NCI-H1436 treated with DMSO at 0.1 percent for 48 hours (cell line): ENCODE results near the gene CIBAR2.

Source experiments
- DNase-seq: peaks from one replicate; lab custom pipeline; 2025; lab: John Stamatoyannopoulos, UW

Gene CIBAR2

GRCh38 chr16:85083051-85083639, 29.1 kb downstream of the CIBAR2 start:
- DNase-seq, result no peak

GRCh38 chr16:85082173-85083050, 29.9 kb downstream of the CIBAR2 start:
- no peak for DNase-seq

- no peak for DNase-seq
Observed at GRCh38 chr16:85081765-85082164, 30.5 kb downstream of the CIBAR2 start.

- DNase-seq, result no peak
Observed at GRCh38 chr16:85081038-85081437, 31.2 kb downstream of the CIBAR2 start.

GRCh38 chr16:85079785-85080570, 32.3 kb downstream of the CIBAR2 start:
- DNase-seq, result no peak

GRCh38 chr16:85078952-85079351, 33.3 kb downstream of the CIBAR2 start:
- no peak for DNase-seq

GRCh38 chr16:85078226-85078625, 34.0 kb downstream of the CIBAR2 start:
- no peak for DNase-seq

- no peak for DNase-seq
Observed at GRCh38 chr16:85077576-85078125, 34.6 kb downstream of the CIBAR2 start.

- no peak for DNase-seq
Observed at GRCh38 chr16:85077039-85077438, 35.2 kb downstream of the CIBAR2 start.

GRCh38 chr16:85075236-85075924, 36.9 kb downstream of the CIBAR2 start:
- no peak for DNase-seq

GRCh38 chr16:85074225-85074914, 37.9 kb downstream of the CIBAR2 start:
- DNase-seq, result no peak

GRCh38 chr16:85072947-85073346, 39.3 kb downstream of the CIBAR2 start:
- no peak for DNase-seq

GRCh38 chr16:85072076-85072860, 40.0 kb downstream of the CIBAR2 start:
- no peak for DNase-seq

GRCh38 chr16:85069171-85069570, 43.1 kb downstream of the CIBAR2 start:
- no peak for DNase-seq

- no peak for DNase-seq
Observed at GRCh38 chr16:85068746-85069145, 43.5 kb downstream of the CIBAR2 start.

GRCh38 chr16:85067426-85067825, 44.8 kb downstream of the CIBAR2 start:
- DNase-seq, result no peak

- no peak for DNase-seq
Observed at GRCh38 chr16:85067024-85067423, 45.2 kb downstream of the CIBAR2 start.

- no peak for DNase-seq
Observed at GRCh38 chr16:85066346-85066885, 45.9 kb downstream of the CIBAR2 start.

GRCh38 chr16:85065099-85065498, 47.2 kb downstream of the CIBAR2 start:
- DNase-seq, result no peak

- DNase-seq, result no peak
Observed at GRCh38 chr16:85064186-85064585, 48.1 kb downstream of the CIBAR2 start.
